GM23338 (cell line): ENCODE data around the gene POLR1A.

Source experiments
- CREB1 ChIP-seq: fragments of 250-450 bp; sonication (Bioruptor Pico); IDR thresholded peaks from 2 replicates; pipeline ENCODE4 v1.5.0; 2020; ENCODE audit warnings: low read depth, mild to moderate bottlenecking, moderate library complexity
- ETS1 ChIP-seq: IDR thresholded peaks from 2 replicates; pipeline ENCODE4 v1.6.1; 2016; ENCODE audit warnings: antibody characterized with exemption
- EZH2 ChIP-seq: fragments of 200-600 bp; sonication (generic); IDR thresholded peaks from one replicate; pipeline ENCODE4 v1.8.0; 2017; ENCODE audit warnings: antibody characterized with exemption, mild to moderate bottlenecking, low read depth; ENCODE audit not compliant: unreplicated experiment
- EZH2phosphoT487 ChIP-seq: fragments of 200-600 bp; sonication (generic); IDR thresholded peaks from one replicate; pipeline ENCODE4 v1.8.1; 2018; ENCODE audit warnings: antibody characterized with exemption; ENCODE audit not compliant: unreplicated experiment
- JUNB ChIP-seq: IDR thresholded peaks from one replicate; pipeline ENCODE4 v1.6.1; 2016; ENCODE audit warnings: antibody characterized with exemption; ENCODE audit not compliant: unreplicated experiment
- POLR2AphosphoS5 ChIP-seq: IDR thresholded peaks from 2 replicates; pipeline ENCODE4 v1.6.1; 2016; ENCODE audit warnings: antibody characterized with exemption, low read depth
- REST ChIP-seq: IDR thresholded peaks from one replicate; pipeline ENCODE4 v1.6.1; 2018; ENCODE audit warnings: antibody characterized with exemption; ENCODE audit not compliant: unreplicated experiment
- TF ChIP-seq, protein P1 (sequence below), 2 experiments: fragments of 200-600 bp in 1 of 2; sonication (generic) in 1 of 2; conservative IDR thresholded peaks; 2 replicates each; pipeline versions ENCODE4 v1.5.1 to v1.6.1; 2016 to 2017; ENCODE audit warnings: antibody characterized with exemption in 2 of 2, low read depth in 2 of 2, mild to moderate bottlenecking in 2 of 2, moderate library complexity in 1 of 2

DNA sequence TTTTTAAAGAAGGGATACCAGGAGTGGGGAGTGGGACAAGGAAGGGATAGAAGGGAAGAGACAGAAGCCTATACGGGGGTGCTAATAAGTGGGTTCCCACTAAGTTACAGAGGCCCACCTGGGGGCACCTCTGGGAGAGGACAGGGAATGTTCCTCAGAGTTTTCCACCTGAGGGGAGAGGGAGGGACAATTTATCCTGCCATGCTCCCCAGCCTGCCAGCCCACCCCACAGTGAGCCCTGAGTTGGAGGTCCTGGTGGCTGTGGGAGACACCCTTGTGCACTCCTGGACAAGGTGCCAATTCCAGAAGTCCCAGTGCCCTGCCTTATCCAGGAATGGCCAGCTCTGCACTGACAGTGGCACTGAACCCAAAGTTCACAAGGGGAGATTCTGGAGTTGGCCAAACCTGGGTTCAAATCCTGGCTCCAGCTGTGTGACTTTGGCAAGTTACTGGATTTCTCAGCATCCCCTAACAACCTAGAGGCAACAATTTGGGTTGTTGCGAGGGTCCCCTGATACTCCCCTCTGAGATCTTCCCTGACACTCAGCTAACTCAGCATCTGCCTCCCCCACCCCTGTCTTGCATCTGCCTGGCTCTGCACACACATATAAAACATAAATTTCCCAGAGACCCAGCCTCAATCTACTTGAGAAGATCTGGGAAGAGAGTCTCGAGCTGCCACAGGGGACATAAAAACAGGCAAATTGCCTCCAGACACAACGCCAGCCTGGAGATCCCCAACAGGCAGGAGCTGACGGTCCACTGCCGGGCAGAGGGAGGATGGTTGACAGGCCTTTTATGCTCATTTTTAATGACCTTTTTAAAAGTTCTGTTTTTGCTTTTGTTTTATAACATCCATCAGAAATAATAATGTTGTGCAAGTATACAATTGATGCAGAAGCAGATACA lies 118.2 kb downstream of the POLR1A start:
- TF ChIP-seq CREB1 (CRISPR knock-in tag), result no peak
- TF ChIP-seq, protein P1, sequence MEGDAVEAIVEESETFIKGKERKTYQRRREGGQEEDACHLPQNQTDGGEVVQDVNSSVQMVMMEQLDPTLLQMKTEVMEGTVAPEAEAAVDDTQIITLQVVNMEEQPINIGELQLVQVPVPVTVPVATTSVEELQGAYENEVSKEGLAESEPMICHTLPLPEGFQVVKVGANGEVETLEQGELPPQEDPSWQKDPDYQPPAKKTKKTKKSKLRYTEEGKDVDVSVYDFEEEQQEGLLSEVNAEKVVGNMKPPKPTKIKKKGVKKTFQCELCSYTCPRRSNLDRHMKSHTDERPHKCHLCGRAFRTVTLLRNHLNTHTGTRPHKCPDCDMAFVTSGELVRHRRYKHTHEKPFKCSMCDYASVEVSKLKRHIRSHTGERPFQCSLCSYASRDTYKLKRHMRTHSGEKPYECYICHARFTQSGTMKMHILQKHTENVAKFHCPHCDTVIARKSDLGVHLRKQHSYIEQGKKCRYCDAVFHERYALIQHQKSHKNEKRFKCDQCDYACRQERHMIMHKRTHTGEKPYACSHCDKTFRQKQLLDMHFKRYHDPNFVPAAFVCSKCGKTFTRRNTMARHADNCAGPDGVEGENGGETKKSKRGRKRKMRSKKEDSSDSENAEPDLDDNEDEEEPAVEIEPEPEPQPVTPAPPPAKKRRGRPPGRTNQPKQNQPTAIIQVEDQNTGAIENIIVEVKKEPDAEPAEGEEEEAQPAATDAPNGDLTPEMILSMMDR (conservative IDR thresholded peaks at IDR 0.05; ENCODE audit: low read depth in 2 of 2), result no peak
- TF ChIP-seq JUNB, result no peak
- TF ChIP-seq POLR2AphosphoS5, result no peak
- TF ChIP-seq REST, result no peak
- TF ChIP-seq ETS1, result no peak
- no peak for TF ChIP-seq EZH2
- no peak for TF ChIP-seq EZH2phosphoT487
